Nephron (organoid): ENCODE results near the gene SLC44A1.

Experiments used
- H3K27ac Mint-ChIP-seq, 3 experiments: 2 replicates each; pipeline ENCODE4 v1.8.0; 2020; ENCODE audit warnings: mixed read lengths in 3 of 3, mild to moderate bottlenecking in 2 of 3, moderate library complexity in 1 of 3
- H3K27me3 Mint-ChIP-seq: 2 replicates; pipeline ENCODE4 v1.8.0; 2021; ENCODE audit warnings: low read depth, mild to moderate bottlenecking, moderate library complexity, mixed read lengths
- H3K36me3 Mint-ChIP-seq: 2 replicates; pipeline ENCODE4 v1.8.0; 2020; ENCODE audit warnings: low read depth, mixed read lengths
- H3K4me1 Mint-ChIP-seq: 2 replicates; pipeline ENCODE4 v1.8.0; 2020; ENCODE audit warnings: mixed read lengths
- H3K4me3 Mint-ChIP-seq, 3 experiments: 2 replicates each; pipeline ENCODE4 v1.8.0; 2020; ENCODE audit warnings: mild to moderate bottlenecking in 3 of 3, mixed read lengths in 3 of 3, moderate library complexity in 2 of 3
- H3K9me3 Mint-ChIP-seq: 2 replicates; pipeline ENCODE4 v1.8.0; 2020; ENCODE audit warnings: mixed read lengths
- TF ChIP-seq, protein P1 (sequence below), 3 experiments: fragments of 200-600 bp; sonication (generic); IDR thresholded peaks; one replicate each; pipeline ENCODE4 v1.5.0; 2021; ENCODE audit warnings: antibody characterized with exemption in 3 of 3; ENCODE audit not compliant: unreplicated experiment in 3 of 3

SLC44A1 gene

DNA sequence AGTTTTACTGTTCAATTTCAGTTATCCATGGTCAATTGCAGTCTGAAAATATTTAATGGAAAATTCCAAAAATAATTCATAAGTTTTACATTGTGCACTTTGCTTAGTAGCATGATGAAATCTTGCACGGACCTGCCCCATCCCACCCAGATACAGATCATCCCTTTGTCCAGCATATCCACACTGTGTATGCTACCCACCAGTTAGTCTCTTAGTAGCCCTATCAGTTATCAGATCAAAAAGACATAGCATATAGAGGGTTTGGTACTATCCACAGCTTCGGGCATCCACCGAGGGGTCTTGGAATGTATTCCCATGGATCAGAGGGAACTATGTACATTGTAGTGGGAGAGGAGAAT, 97.7 kb downstream of the SLC44A1 start:
- peaks cover 10% of the 10 kb centered on the region for H3K36me3 Mint-ChIP-seq
- TF ChIP-seq, protein P1, sequence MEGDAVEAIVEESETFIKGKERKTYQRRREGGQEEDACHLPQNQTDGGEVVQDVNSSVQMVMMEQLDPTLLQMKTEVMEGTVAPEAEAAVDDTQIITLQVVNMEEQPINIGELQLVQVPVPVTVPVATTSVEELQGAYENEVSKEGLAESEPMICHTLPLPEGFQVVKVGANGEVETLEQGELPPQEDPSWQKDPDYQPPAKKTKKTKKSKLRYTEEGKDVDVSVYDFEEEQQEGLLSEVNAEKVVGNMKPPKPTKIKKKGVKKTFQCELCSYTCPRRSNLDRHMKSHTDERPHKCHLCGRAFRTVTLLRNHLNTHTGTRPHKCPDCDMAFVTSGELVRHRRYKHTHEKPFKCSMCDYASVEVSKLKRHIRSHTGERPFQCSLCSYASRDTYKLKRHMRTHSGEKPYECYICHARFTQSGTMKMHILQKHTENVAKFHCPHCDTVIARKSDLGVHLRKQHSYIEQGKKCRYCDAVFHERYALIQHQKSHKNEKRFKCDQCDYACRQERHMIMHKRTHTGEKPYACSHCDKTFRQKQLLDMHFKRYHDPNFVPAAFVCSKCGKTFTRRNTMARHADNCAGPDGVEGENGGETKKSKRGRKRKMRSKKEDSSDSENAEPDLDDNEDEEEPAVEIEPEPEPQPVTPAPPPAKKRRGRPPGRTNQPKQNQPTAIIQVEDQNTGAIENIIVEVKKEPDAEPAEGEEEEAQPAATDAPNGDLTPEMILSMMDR (IDR thresholded peaks at IDR 0.05; ENCODE audit: unreplicated experiment in 3 of 3) = no peak
- H3K27me3 Mint-ChIP-seq = no peaks in the 10 kb centered on the region
- peak overlapping the region in 1 of 3 experiments; percentile 4 for H3K27ac Mint-ChIP-seq
- no peak overlapping the region for H3K4me3 Mint-ChIP-seq
- H3K9me3 Mint-ChIP-seq = no peaks in the 10 kb centered on the region
- peaks cover 5% of the 10 kb centered on the region for H3K4me1 Mint-ChIP-seq

DNA sequence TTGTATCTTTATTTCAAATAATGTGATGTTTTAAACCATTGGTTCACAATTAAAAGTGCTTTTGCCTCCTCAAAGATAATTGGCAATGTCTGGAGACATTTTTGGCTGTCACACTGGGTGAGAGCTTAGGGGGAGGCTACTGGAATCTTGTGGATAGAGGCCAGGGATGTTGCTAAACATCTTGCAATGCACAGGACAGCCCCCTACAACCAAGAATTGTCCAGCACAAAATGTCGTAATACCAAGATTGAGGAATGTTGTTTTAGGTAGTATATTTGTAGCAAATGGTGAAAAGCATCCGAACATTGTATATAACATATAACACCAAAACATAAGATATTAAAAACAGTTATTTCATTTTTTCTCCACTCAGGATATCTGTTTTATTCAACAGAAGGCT, 99.8 kb downstream of the SLC44A1 start:
- no peak overlapping the region for H3K27ac Mint-ChIP-seq
- H3K27me3 Mint-ChIP-seq = no peaks in the 10 kb centered on the region
- TF ChIP-seq, protein P1 (IDR thresholded peaks at IDR 0.05; ENCODE audit: unreplicated experiment in 3 of 3) = no peak
- H3K9me3 Mint-ChIP-seq = no peaks in the 10 kb centered on the region
- H3K4me3 Mint-ChIP-seq = no peak overlapping the region
- H3K36me3 Mint-ChIP-seq = no peaks in the 10 kb centered on the region
- H3K4me1 Mint-ChIP-seq = peaks cover 5% of the 10 kb centered on the region

DNA sequence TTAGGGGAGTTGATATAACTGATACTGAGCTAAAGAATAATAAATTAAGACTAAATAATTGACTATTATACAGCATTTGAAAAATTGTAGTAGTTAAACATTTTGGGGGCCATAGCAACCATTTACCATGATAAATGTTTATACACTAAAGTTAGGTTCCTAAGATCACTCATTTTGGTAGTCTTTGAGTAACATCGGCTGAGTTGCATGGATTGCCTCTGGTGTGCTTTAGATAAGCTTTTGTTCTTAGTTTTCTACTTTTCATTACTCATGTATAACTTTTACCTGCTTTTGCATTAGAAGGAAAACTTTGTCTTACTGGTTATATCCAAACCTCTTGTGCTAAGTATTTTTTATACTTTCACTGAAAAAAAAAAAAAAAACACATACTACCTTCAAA, 101.2 kb downstream of the SLC44A1 start:
- Mint-ChIP-seq H3K4me1 (peaks cover 5% of the 10 kb centered on the region), H3K27me3 (no peaks in the 10 kb centered on the region), H3K36me3 (peaks cover 5% of the 10 kb centered on the region), H3K4me3 (no peak overlapping the region), H3K27ac (no peak overlapping the region), H3K9me3 (no peaks in the 10 kb centered on the region)
- TF ChIP-seq, protein P1 (IDR thresholded peaks at IDR 0.05; ENCODE audit: unreplicated experiment in 3 of 3) = no peak

DNA sequence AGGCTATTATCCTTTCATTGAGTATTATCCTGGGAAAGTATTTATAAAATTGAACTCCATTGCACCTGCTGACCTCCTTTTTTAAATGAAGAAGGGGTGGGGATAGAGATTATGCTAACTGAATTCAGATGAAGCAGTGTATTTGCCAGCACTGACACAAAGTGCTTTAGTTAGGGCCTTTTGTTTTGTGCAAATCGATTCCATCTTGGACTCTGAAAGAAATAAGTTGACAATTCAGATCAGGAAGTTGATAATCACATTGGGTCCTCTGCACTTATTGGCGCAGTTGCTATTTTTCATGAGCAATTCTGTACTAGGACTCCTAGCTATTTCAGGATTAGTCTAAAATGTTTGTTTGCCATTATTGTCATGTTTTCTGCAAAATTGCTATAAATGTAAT, 101.8 kb downstream of the SLC44A1 start:
- Mint-ChIP-seq H3K9me3 (no peaks in the 10 kb centered on the region), H3K36me3 (peaks cover 5% of the 10 kb centered on the region), H3K4me3 (no peak overlapping the region), H3K4me1 (peaks cover 5% of the 10 kb centered on the region), H3K27me3 (no peaks in the 10 kb centered on the region), H3K27ac (no peak overlapping the region)
- TF ChIP-seq, protein P1 (IDR thresholded peaks at IDR 0.05; ENCODE audit: unreplicated experiment in 3 of 3) = no peak

DNA sequence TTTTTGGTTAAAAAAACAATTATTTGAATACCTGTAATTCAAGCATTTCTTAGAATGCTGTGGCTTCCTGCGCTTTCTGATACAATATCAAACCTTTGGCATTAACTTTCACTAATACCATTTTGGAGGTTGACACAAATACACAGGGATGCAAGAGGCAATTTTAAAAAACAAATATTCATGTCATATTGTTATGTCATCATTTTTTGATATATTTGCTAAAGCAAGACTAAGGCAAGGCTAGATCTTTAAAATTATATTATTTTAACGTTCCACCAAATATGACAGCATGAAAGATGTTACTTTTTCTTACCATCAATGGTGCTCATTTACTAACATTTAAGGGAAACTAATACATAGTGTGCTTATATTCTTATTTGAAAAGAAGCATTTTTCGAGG, 110.0 kb downstream of the SLC44A1 start:
- Mint-ChIP-seq H3K4me3 (no peak overlapping the region), H3K36me3 (peaks cover 12% of the 10 kb centered on the region), H3K4me1 (no peaks in the 10 kb centered on the region), H3K9me3 (no peaks in the 10 kb centered on the region), H3K27ac (no peak overlapping the region), H3K27me3 (no peaks in the 10 kb centered on the region)
- TF ChIP-seq, protein P1 (IDR thresholded peaks at IDR 0.05; ENCODE audit: unreplicated experiment in 3 of 3) = no peak

DNA sequence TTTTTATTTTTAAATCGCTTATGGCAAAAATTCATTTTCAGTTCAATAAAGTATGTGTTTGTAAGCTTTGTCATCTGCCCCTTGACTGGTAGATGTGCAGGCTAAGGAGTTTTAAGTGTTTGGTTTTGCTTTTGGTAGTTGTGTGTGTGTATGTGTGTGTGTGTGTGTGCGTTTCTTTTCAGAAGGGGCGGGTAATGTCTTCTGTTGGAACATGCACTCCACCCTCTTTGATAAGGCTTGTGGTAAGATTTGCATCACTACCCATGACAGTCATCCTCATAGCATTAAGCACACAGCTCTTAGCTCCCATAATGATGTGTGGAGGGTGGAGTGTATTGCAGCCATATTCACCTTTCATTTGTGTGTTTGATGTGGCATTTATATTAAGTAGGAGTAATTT, 111.3 kb downstream of the SLC44A1 start:
- no peak overlapping the region for H3K4me3 Mint-ChIP-seq
- no peak overlapping the region for H3K27ac Mint-ChIP-seq
- H3K27me3 Mint-ChIP-seq = no peaks in the 10 kb centered on the region
- TF ChIP-seq, protein P1 (IDR thresholded peaks at IDR 0.05; ENCODE audit: unreplicated experiment in 3 of 3) = no peak
- no peaks in the 10 kb centered on the region for H3K9me3 Mint-ChIP-seq
- H3K4me1 Mint-ChIP-seq = no peaks in the 10 kb centered on the region
- H3K36me3 Mint-ChIP-seq = peaks cover 12% of the 10 kb centered on the region
